AG10803 (cell line): ENCODE data around the gene BCO2.

ENCODE experiments used
- DNase-seq: peaks from one replicate; pipeline ENCODE4 v3.0.0; 2010; ENCODE audit warnings: low read depth
- H3K4me3 ChIP-seq: 2 replicates; pipeline ENCODE4 v1.5.1; 2011; ENCODE audit warnings: mild to moderate bottlenecking, low read length, control low read depth
- TF ChIP-seq, protein P1 (sequence below): conservative IDR thresholded peaks from 2 replicates; pipeline ENCODE4 v1.5.1; 2011; ENCODE audit warnings: mild to moderate bottlenecking, low read length, control low read depth, inconsistent platforms

BCO2 gene

DNA sequence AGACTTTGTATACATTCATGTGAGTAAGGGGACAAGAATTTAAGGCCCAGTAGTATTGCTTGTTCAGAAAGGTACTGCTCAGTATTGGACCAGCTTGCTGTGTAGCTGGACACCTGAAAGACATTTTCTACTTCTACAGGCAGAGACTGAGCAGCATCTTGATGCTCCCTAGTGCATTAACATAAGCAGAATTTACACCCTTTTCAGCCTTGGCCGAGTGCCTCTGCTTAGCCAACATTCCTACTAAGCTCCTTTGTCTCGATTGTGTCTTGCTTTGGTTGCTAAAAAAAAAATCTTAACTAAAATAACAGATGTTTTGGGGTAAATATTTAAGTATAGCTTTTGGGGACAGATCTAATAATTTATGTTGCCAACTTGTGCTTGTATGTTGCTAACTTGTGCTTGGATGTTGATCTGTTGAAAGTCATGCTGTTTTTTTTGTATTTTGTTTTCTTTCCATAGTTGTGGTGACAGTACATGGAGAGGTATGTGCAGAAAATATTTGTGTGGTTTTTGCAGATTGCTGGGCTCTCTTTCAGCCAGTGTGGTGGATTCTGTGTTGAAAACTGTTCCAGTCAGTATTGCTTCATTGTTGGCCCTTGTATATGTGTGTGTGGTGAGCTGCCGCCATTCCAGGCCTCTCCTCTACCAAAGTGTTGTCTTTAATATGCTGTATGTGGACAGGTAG, 54.6 kb downstream of the BCO2 start:
- no peak overlapping the region for H3K4me3 ChIP-seq
- TF ChIP-seq, protein P1, sequence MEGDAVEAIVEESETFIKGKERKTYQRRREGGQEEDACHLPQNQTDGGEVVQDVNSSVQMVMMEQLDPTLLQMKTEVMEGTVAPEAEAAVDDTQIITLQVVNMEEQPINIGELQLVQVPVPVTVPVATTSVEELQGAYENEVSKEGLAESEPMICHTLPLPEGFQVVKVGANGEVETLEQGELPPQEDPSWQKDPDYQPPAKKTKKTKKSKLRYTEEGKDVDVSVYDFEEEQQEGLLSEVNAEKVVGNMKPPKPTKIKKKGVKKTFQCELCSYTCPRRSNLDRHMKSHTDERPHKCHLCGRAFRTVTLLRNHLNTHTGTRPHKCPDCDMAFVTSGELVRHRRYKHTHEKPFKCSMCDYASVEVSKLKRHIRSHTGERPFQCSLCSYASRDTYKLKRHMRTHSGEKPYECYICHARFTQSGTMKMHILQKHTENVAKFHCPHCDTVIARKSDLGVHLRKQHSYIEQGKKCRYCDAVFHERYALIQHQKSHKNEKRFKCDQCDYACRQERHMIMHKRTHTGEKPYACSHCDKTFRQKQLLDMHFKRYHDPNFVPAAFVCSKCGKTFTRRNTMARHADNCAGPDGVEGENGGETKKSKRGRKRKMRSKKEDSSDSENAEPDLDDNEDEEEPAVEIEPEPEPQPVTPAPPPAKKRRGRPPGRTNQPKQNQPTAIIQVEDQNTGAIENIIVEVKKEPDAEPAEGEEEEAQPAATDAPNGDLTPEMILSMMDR = no peak
- DNase-seq = peak; percentile 98

DNA sequence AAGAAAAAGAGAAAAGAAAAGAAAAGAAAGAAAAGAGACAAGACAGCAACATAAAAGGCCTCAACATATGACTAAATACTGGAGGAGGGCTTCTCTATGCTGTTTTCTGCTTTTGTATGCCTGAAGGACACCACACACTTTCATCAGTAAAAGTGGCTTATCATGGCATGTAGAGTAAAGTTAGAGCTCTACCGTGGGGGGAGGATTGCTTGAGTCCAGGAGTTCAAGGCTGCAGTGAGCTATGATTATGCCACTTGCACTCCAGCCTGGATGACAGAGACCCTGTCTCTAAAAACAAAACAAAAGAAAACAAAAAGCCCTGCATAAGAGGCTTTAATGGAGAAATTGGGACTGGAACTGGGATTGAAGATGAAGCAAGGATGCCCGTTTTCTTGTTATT, 56.6 kb downstream of the BCO2 start:
- DNase-seq = no peak
- TF ChIP-seq, protein P1 = no peak
- no peak overlapping the region for H3K4me3 ChIP-seq

DNA sequence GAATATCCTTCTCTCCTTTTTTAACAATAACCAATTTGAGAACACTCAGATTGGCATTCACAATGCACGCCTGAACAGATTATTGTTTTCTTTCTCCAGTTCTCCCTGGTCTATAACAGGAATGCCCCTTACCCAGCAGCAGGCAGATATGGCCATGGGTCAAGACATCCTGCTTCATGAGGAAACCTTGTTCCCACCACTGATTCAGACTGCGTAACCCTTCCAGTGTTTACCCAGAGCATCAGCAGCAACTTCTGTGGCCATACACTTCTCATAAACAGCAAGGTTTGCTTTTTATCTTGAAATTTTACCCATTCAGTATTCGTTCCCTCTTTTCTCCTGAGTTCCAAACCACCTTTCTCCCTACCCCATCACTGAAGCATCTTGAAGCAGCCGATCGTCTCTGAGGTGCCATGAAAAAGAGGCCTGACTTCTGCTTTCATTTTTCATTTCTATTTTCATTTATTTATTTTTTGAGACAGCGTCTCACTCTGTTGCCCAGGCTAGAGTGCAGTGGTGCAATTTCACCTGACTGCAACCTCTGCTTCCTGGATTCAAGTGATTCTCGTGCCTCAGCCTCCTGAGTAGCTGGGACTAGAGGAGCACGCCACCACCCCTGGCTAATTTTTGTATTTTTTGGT, 60.6 kb downstream of the BCO2 start:
- TF ChIP-seq, protein P1 = no peak
- no peak for DNase-seq
- H3K4me3 ChIP-seq = no peak overlapping the region

DNA sequence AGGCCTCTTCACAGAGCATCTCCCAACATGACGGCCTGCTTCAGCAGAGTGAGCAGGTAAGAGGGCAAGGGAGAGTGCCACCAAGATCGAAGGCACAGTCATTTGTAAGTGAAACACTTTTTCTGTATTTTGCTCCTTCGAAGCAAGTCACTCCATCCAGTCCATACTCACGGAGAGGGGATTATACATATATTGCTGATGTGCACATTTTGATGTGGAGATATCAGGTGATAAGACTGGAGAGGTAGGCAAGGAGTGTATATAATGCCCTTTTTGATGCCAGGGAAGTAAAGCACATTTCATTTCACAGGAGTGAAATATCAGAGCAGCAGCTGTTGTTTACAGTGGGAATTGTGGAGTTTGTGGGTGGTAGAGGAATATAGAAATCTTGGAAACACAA, 62.1 kb downstream of the BCO2 start:
- TF ChIP-seq, protein P1 = no peak
- no peak for DNase-seq
- no peak overlapping the region for H3K4me3 ChIP-seq

DNA sequence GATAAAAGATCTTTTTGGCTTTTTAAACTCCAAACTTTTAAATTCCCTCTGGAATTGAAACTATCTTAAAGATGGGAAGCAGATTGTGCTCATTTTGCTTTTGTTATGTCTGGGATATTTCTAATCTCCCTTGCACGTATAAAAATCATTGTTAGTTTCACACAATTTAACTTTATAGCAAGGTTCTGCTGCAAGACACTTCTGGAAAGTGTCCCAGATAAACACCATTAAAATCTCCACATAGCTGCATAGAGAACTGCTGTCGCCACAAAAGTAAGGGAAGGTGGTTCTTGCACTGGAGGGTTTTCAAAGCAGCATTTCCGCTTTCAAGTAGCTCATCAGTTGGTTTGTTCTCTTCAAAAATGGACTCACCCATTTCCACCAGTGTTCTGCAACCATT, 62.7 kb downstream of the BCO2 start:
- DNase-seq = no peak
- no peak overlapping the region for H3K4me3 ChIP-seq
- TF ChIP-seq, protein P1 = no peak

DNA sequence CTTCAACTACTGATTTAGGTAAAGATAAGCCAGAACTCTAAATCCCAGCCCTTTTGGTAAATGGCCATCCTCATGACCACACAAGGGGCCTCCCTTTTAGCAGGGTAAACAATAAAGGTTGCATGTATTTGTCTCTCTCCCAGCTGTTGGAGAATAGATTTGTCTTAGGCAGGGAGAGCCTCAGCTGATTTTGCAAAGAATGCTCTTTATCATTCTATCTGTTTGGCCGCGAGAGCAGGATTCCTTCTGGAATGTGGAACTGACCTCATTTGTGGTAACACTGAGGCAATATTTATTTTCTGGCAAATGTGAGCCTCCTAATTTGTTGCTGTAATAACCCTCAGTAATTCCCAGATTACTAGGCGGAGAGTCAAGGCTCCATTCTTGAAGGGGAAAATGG, 66.2 kb downstream of the BCO2 start:
- peak; percentile 93 for DNase-seq
- no peak overlapping the region for H3K4me3 ChIP-seq
- TF ChIP-seq, protein P1 = no peak

DNA sequence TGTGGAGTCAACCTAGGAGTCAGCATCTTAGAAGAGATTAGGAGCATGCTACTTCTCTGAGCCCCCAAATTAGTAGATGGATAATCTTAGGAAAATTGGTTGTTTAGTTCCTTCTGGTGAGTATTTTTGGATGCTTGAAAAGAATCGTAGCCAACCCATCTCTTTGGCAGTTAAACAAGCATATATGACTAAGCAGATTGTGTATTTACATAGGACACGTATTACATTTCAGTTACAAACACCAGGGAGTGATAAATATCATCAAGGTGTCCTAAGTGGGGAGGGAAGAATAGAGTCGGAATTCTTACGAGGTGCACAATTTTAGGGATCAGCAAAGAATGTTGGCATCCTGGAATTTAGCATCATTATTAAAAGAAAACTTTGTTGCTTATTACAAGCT, 71.9 kb downstream of the BCO2 start:
- no peak for DNase-seq
- TF ChIP-seq, protein P1 = no peak
- no peak overlapping the region for H3K4me3 ChIP-seq
